ENCODE data around the gene GUCA1C. TPM values are rescaled to one million over a fixed set of nuclear protein-coding genes. Genes with fewer than 3 reads are reported as not detected.

The GUCA1C gene
- total RNA-seq, 2 donors from 2014 or later, result not detected

Other genes with a start within 250 kb of the GUCA1C start
- not detected for gene RETNLB, start 196.5 kb downstream of the GUCA1C start, total RNA-seq
- under 1 TPM; 0.44 to 0.50 TPM for gene TRAT1, start 131.1 kb downstream of the GUCA1C start, total RNA-seq
- not detected for gene MORC1, start 164.3 kb upstream of the GUCA1C start, total RNA-seq
- not detected for gene C3orf85, start 182.8 kb upstream of the GUCA1C start, total RNA-seq

Data from left cardiac atrium (tissue), 2 donors.